ENCODE data around the gene SECTM1.

The SECTM1 gene

GRCh38 chr17:82297280-82297713 is 36.3 kb downstream of the SECTM1 start:
- H3K4me3 ChIP-seq (ENCODE audit: low read depth, low read length) = peak overlapping the region; percentile 54
- TF ChIP-seq, protein P1, sequence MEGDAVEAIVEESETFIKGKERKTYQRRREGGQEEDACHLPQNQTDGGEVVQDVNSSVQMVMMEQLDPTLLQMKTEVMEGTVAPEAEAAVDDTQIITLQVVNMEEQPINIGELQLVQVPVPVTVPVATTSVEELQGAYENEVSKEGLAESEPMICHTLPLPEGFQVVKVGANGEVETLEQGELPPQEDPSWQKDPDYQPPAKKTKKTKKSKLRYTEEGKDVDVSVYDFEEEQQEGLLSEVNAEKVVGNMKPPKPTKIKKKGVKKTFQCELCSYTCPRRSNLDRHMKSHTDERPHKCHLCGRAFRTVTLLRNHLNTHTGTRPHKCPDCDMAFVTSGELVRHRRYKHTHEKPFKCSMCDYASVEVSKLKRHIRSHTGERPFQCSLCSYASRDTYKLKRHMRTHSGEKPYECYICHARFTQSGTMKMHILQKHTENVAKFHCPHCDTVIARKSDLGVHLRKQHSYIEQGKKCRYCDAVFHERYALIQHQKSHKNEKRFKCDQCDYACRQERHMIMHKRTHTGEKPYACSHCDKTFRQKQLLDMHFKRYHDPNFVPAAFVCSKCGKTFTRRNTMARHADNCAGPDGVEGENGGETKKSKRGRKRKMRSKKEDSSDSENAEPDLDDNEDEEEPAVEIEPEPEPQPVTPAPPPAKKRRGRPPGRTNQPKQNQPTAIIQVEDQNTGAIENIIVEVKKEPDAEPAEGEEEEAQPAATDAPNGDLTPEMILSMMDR (IDR thresholded peaks at IDR 0.05; ENCODE audit: low read depth, low read length) = no peak

DNA sequence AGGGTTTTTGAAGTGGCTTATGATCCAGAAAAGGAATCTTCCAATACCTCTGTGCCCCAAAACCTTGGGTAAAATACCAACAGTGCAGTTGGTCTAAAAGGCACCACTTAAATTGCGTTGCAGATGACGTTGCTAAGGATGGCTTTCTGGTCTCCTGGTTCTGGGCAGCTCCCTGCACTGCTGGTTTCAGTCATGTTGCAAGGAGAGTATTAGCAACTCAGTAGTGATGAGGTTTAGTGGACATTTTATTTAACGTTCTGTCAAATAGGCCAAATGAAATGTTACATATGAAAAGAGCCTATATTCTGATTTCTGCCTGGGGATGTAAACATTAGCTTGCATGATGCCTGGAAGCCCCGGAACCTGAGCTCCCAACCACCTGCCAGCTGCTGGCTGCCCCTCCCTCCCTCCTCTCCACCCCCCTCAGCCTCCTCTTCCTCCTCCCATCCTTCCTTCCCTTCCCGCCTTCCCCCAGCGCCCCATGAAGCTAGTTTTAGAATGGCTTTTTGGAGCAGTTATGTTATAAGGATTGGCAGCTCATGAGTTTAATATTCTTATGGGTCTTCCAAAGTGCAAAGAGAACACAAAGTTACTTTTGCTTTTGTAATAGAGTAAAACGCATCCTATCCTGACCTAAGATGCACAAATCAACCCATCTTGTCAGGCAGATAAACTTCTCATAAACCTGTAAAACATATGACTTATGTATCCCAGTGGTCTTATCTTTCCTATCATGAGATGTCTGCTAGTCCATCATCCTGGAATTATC is 36.9 kb downstream of the SECTM1 start:
- no peak overlapping the region for H3K4me3 ChIP-seq (ENCODE audit: low read depth, low read length)

GRCh38 chr17:82295472-82295814 is 38.1 kb downstream of the SECTM1 start:
- no peak overlapping the region for H3K4me3 ChIP-seq (ENCODE audit: low read depth, low read length)
- TF ChIP-seq, protein P1 (IDR thresholded peaks at IDR 0.05; ENCODE audit: low read depth, low read length) = no peak

More for the DNA sequence above, 36.9 kb downstream of the SECTM1 start:
- TF ChIP-seq, protein P1 (IDR thresholded peaks at IDR 0.05; ENCODE audit: low read depth, low read length) = no peak

DNA sequence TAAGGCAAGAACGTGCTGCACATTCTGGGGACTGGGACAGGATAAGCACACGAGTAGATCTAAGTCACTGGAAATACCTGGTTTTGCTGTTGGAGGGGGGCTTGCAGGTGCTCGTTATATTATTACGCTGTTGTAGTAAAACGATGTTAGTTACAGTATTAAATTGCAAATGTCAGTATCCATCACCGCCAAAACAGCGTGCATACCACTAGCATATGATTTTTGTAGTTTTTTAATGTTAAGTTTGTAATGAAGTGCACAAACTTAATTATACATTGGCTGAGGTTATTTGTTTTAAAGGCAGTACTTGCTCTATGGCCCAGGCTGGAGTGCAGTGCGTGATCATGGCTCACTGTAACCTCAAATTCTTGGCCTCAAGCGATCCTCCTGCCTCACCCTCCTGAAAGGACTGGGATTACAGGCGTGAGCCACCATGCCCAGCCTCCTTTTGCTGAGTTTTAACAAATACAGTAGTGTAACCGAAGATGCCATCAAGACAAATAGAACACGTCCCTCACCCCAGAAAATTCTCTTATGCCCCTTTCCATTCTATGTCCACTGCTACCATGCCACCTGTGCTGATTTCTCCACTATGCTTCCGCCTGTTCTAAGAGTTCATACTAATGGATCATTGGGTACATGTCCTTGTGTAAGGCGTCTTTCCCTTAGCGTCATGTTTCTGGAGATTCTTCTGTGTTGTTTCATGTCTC is 39.3 kb downstream of the SECTM1 start:
- TF ChIP-seq, protein P1 (IDR thresholded peaks at IDR 0.05; ENCODE audit: low read depth, low read length) = no peak
- H3K4me3 ChIP-seq (ENCODE audit: low read depth, low read length) = peak overlapping the region; percentile 50

- peak overlapping the region; percentile 72 for H3K4me3 ChIP-seq (ENCODE audit: low read depth, low read length)
- TF ChIP-seq, protein P1 (IDR thresholded peaks at IDR 0.05; ENCODE audit: low read depth, low read length) = no peak
Measured at GRCh38 chr17:82292251-82293154, 41.1 kb downstream of the SECTM1 start.

- TF ChIP-seq, protein P1 (IDR thresholded peaks at IDR 0.05; ENCODE audit: low read depth, low read length) = no peak
- H3K4me3 ChIP-seq (ENCODE audit: low read depth, low read length) = peak overlapping the region; percentile 72
Measured at GRCh38 chr17:82291582-82292250, 41.9 kb downstream of the SECTM1 start.
